NCI-H446 treated with DMSO at 0.1 percent for 48 hours (cell line): ENCODE measurements around the gene LIG3.
A peak's percentile ranks its signal among the peaks of the same experiment; 100 is the strongest.
"Not testable (repeated sequence)": the region's sequence is repeated elsewhere in the genome, so short reads cannot be mapped to it uniquely, and the experiment has no call there.

Experiments
- DNase-seq: peaks from one replicate; lab custom pipeline; 2025; lab: John Stamatoyannopoulos, UW

Gene LIG3

DNA sequence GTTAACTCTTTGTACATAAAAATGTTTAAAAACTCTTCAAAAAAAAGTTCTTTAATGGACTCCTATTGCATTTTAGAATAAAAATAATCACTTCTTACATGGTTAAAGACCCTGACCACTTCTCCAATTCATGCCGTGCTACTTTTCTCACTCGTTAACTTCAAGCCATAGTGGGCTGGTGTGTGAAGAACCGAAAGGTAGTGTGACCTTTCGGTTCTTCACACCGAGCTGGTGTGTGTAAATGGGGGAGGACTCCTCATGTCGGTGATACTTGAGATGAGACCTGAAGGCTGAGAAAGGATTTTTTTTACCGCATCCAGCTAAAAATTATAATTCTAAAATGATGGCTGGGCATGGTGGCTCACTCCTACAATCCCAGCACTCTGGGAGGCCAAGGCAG is 61.1 kb downstream of the LIG3 start:
- DNase-seq = no peak

DNA sequence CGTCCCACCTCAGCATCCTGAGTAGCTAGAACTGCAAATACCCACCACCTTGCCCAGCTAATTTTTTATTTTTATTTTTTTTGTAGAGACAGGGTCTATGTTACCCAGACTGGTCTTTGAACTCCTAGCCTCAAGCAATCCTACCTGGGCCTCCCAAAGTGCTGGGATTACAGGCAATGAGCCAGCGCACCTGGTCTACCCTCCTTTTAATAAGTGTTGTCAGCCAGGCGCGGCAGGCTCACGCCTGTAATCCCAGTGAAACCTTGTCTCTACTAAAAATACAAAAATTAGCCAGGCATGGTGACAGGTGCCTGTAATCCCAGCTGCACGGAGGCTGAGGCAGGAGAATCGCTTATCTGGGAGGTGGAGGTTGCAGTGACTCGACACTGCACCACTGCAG is 63.9 kb downstream of the LIG3 start:
- DNase-seq = no peak

DNA sequence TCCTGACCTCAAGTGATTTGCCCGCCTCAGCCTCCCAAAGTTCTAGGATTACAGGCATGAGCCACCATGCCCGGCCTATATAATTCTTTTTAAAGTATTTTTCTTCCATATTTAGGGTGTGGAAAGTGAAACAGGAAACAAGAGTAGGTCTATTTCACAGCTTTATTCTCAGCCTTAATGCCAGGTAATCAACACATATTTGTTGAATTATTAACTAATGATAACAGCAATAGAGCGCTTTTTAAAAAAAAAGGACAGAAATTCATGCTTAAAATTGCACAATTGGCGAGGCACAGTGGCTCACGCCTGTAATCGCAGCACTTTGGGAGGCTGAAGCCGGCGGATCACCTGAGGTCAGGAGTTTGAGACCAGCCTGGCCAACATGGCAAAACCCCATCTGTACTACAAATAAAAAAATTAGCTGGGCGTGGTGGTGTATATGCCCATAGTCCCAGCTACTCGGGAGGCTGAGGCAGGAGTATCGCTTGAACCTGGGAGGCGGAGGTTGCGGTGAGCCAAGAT is 65.2 kb downstream of the LIG3 start:
- DNase-seq = not testable (repeated sequence)

DNA sequence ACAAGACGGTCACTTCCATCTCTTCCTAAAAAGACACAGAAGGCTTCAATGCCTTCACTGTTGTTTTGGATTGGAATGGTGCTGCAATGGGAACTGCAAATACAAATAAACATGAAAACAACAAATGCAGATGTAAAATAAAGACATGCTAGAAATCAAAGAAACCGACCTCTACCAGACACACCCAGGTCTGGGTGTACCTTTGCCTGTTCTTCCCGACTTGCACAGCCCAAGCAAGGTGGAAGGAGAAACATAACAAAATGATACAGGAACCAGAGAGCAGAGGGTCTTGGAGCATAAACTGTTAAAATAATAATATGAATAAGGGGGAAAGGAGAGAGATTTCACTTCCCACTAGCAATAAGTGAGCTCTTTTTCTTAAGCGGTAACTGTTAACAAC is 65.9 kb downstream of the LIG3 start:
- no peak for DNase-seq

DNA sequence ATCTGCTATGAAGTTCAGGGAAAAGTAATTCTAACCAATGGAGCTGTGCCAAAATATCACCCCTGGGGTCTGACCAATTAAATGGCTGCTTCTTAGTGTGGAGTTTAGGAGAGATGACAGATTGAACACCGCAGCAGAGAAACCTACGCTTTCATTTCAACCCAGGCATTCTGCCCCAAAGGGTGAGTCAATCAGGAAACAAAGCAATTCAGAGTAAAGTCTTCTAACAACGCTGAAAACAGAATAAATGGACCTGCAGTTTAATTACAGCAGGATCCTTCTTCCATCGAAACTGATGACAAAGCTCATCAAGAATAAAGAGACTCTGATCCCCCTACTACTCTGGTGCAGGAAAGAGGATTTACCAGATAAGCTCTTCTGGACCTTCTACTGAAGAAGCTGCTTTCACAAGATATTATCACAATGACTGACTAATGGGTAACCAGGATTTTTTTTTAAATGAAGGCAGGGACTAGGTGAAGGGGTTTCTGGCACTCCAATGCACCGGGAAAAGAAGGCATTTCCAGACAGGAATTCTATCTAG is 66.5 kb downstream of the LIG3 start:
- DNase-seq = peak; percentile 26

DNA sequence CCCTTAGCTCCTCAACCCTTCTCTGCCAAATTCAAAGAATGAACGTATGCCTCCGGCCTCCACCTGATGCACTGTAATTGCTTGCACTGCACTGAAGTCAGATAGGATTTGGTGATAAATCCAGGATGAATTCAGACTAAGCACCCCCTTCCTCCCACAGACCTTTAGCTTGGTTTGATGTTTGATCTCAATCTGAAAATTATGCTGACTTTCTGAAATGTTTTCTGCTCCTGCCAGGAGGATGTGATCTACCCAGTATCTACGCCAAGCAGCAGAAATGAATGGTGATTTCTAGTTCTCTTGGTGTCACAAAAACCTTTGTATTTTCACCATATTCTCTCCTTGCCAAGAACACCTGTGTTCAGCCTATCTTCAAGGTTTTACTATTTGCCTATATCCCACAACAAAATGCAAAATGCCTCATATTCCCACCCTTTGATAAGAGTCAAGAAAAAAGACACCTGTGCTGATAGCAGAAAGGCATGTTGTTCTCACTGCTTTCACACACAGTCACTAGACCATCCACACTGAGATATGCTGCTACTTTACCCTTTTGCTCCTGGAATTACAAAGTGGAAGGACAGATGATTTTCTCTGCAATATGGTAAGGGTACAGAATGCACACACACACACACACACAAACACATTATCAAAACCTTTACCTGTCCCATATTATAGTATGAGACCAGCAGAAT is 68.5 kb downstream of the LIG3 start:
- no peak for DNase-seq

DNA sequence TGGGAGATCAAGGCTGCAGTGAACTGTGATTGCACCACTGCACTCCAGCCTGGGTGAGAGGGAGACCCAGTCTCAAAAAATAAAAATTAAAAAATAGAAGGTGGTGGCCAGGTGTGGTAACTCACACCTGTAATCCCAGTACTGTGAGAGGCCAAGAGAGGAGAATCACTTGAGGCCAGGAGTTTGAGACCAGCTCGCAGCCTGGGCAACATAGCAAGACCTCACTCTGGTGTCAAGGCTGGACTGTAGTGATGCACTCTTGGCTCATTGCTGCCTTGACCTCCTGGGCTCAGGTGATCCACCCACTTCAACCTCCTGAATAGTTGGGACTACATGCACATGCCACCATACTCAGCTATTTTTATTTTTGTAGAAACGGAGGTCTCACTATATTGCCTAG is 69.9 kb downstream of the LIG3 start:
- DNase-seq = no peak

DNA sequence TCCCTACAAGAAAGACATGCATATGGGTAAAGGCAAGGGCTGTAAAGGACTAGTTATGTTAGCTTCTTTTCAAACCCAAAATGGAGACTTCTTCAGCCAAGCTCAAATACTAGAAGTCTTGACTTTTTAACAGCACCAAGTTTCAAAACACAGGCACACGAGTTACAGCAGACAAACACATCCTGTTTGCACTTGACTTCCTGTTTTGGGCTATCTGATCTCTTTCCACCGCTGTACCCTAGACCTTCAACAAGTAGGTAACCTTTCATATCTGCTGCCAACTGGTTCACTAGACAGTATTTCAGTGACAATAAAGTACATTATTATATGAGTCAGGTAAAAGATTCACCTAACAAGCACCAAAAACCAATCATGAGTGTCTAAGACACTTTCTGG is 70.9 kb downstream of the LIG3 start:
- DNase-seq = no peak

DNA sequence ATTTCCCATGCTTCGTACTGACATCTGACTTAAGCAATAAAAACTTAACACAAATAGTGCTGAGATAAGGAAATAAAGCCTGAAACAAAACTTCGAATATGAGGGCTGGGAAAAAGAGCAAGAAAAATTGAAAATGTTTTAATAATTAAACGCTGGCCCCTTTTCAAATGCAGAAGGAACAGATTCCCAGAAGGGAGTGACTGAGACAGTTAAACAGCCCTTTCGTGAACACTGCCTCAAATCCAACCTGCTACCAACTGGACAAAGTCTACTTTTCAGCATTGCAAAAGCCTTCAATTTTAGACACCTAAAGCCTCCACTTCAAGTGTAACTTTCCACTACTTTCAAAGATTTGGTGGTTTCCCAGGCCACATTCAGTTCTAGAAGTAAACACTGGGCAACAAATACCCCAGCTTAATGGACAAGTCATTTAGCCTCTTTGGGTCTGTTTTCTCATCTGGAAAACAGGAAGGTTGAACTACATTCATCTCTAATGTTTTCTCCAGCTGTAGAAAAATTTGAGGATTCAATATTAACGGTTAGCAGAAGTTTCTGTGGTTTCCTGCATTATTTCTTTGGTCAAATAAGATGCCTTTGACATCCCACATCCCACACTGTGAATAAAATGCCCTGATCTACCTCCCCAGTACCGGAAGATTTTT is 71.4 kb downstream of the LIG3 start:
- no peak for DNase-seq

DNA sequence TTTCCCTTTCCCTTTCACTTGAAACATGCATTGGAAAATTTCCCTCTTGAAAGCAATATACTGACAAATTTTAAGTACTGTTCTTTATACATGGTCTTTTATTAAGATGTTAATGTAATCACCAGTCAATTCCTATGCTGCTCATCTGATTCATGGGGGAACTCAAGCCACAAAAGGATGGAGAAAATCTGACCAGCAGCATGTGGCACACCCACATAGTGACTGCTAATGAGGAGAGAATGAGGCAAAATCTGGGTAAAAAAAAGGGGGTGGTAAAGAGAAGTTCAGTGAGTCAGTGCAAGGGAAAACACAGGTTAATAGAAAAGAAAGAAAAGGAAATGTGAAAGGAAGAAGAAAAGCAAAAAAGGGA is 71.9 kb downstream of the LIG3 start:
- DNase-seq = no peak

DNA sequence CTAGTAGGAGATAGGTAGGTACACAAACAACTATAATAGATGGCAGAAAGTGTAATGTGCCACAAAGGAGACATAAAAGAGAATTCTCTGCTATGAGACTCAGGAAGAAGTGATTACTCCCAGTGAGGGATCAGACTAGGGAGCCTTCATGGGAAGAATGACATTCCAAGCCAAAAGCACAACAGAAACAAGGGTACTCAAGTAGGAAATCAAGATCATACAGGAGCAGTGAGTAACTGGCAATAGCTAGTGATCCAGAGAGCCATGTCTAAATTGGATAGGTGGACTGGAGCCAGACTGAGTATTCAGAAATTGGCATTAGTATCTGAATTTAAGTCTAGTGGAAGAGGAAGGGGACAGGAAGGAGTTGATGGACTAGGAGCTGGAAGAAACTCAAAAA is 72.5 kb downstream of the LIG3 start:
- no peak for DNase-seq

DNA sequence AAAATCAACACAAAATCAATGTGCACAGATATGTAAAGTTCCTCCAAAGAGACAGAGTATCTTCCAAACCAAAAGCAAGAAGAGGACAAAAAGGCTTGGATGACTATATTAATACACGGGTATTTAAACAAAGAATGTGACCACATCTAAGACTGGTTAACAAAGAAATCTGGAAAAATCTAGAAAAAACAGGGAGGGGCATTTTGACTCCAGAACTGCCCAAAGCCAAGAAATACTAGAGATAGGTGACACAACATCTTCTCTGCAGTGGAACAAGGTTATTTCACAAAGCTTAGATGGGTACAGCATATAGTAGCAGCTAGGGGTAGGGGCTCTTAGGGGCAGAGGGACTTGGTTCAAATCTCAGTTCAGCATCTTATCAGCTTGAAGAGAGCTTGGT is 72.9 kb downstream of the LIG3 start:
- no peak for DNase-seq

DNA sequence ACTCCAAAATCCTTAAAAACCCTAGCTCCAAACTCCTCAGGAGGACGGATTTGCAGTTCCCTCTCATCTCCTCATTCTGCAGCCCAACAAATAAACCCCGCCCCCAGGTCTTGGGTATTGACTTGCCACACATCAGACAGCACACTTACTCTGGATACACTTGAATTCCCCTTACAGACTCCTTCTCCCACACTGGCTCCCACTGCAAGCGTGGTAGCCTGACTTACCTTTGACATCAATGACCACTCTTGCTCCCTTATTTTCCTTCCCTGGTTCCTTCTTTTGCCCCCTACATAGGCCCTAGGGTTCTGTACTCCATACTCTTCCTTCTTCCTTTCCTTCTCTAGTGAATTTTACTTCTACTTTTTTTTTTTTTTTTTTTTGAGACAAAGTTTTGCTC is 75.7 kb downstream of the LIG3 start:
- no peak for DNase-seq

DNA sequence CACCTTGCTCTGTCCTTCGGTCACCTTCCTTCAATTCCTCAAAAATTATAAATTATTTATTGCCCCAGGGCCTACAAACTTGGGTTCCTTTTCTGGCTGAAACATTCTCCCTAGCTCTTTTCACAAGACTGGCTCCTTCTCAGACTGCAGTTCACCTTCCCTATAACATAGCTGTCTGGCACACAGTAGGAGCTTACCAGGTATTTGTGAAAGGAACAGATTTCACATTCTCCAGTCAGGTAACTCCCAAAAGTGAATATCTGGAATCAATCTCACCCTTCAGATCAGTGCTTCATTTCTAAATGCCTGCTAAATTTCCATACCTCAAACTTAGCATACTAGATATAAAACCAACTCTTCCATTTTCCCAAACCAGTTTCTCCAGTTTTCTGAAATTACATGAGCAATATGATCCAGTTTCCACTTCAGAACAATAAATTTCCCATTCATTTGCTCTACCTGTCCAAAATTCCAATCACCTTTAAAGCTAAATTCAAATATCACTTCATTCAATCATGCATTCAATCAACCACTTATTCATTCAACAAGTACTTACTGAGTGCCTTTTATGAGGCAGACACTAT is 77.1 kb downstream of the LIG3 start:
- DNase-seq = no peak
